ENCODE measurements around the gene TNFRSF9. TPM values are rescaled to one million over a fixed set of nuclear protein-coding genes. Genes with fewer than 3 reads are reported as not detected.

Gene TNFRSF9
- total and polyA plus RNA-seq, 2 of the 8 experiments (the other 6 are each of a cell fraction or from before 2014, with no cell fraction given) = not detected

DNA sequence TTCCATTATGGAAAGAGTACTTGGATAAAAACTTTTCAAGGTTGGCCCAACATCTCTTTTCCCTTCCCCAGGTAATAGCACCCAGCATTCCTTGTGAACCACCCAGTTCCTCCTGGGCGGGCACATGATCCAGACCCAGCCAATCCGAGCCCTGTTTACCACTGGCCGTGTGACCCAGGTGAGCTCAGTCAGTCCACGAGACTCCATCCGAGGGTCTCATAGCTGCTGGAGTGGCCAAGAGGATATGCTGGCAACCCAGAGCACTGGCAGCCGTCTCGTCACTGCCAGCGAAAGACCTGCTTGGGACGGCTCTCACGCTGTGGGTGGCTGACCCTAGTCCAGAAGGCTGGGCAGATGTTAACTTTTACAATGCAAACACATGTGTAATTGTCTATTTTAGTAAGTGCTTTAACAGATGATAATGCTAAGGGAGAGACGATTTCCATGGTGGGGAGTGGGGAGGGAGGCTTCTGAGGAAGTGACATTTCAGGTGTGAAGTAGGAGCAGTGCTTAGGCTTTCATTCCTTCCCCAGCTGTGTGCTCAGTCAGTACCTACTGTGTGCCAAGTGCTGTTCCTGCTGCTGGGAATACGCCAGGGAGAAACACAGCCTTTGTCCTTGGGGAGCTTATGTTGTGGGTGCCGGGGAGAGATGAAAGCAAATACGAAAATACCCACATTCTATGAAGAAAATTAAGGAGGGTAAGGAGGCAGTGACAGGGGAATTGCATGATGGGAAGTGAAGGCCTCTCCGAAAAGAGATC, 45.4 kb upstream of the TNFRSF9 start:
- H3K4me1 ChIP-seq (replicated peaks in 1 of 4; ENCODE audit: control insufficient read depth in 3 of 4, insufficient read depth in 4 of 4, low read length in 3 of 4) = peaks cover 0 to 3% (median 1%) of the 10 kb centered on the region in 4 experiments; a peak in 1 of 7 replicates
- no peaks in the 10 kb centered on the region for H3K79me2 ChIP-seq (ENCODE audit: control insufficient read depth in 1 of 2, insufficient read depth in 2 of 2, low read length in 2 of 2)
- FAIRE-seq (no peak), DNase-seq (ENCODE audit: low read depth in 1 of 2, low spot score in 2 of 2) (no peak)
- no peak overlapping the region for H3K56ac ChIP-seq (replicated peaks; ENCODE audit: insufficient read length, low read depth, low read length)
- H4K91ac ChIP-seq (replicated peaks; ENCODE audit: insufficient read length, low read length) = no peak overlapping the region
- no peak overlapping the region for H2BK12ac ChIP-seq (ENCODE audit: low read depth, low read length)
- H3K4me2 ChIP-seq (ENCODE audit: insufficient read depth in 1 of 2, low read depth in 2 of 2, low read length in 2 of 2) = no peak overlapping the region
- no peak overlapping the region for H3K4me3 ChIP-seq (ENCODE audit: extremely low read depth in 1 of 4, insufficient read depth in 2 of 4, low read depth in 3 of 4, low read length in 4 of 4)
- no peak overlapping the region for H3K4ac ChIP-seq (replicated peaks; ENCODE audit: insufficient read length, low read depth, low read length)
- H3K14ac ChIP-seq (ENCODE audit: insufficient read length) = no peak overlapping the region
- peaks cover 8% of the 10 kb centered on the region; the same call in 1 of the 2 replicates for H3K79me1 ChIP-seq (ENCODE audit: low read depth, low read length)
- H2AFZ ChIP-seq (ENCODE audit: low read length) = no peak overlapping the region
- no peak overlapping the region for H3K23ac ChIP-seq (ENCODE audit: insufficient read length)
- ChIA-PET CTCF (ENCODE audit: partially characterized antibody) (interaction anchor here (2.6 to 16.4 kb wide), 3 partner anchors 11 to 326 kb away, joined by 13 to 249 read pairs (median 100); no protein-coding TSS in a partner anchor), POLR2A (ENCODE audit: partially characterized antibody) (interaction anchor here (1.3 to 1.4 kb wide), 3 partner anchors 13 to 26 kb away, joined by 3 to 4 read pairs (median 4); no protein-coding TSS in a partner anchor)
- H3K9ac ChIP-seq (replicated peaks in 1 of 4; ENCODE audit: extremely low read depth in 1 of 4, low read depth in 3 of 4, low read length in 3 of 4) = no peak overlapping the region
- no peak overlapping the region for H4K5ac ChIP-seq (ENCODE audit: insufficient read length, low read depth, low read length)
- no peak overlapping the region for H2BK120ac ChIP-seq (replicated peaks; ENCODE audit: low read depth, low read length)
- WGBS, 2 experiments (ENCODE audit: extremely low coverage in 1 of 2, insufficient coverage in 1 of 2, insufficient read length in 1 of 2, insufficient replicate concordance in 2 of 2, low coverage in 1 of 2, low lambda C conversion rate in 2 of 2, missing lambda C conversion rate in 1 of 2) = 89% methylated on average over 15 of the region's 15 CpGs; no CpG with 5 or more reads in 1 of the 2 experiments
- H2BK20ac ChIP-seq (ENCODE audit: low read length) = no peak overlapping the region
- H3K18ac ChIP-seq (ENCODE audit: extremely low read depth, low read length) = no peak overlapping the region
- H2AK5ac ChIP-seq (ENCODE audit: low read depth, low read length) = no peak overlapping the region
- peaks cover 7% of the 10 kb centered on the region; the same call in 1 of the 2 replicates for H3K23me2 ChIP-seq (ENCODE audit: low read depth, low read length)
- no peaks in the 10 kb centered on the region for H3K27me3 ChIP-seq (replicated peaks in 1 of 4; ENCODE audit: control insufficient read depth in 3 of 4, extremely low read depth in 1 of 4, insufficient read depth in 3 of 4, low read length in 3 of 4)
- TF ChIP-seq POLR2AphosphoS5 (IDR thresholded peaks at IDR 0.05; ENCODE audit: low read depth, low read length) (0 out of 2 replicates have a peak, but pooled peaks have one; percentile 20), GTF2F1 (IDR thresholded peaks at IDR 0.05; ENCODE audit: borderline replicate concordance, low read depth, low read length) (no peak)
- H4K20me1 ChIP-seq (replicated peaks in 1 of 2; ENCODE audit: control insufficient read depth in 1 of 2, insufficient read depth in 2 of 2, low read length in 2 of 2) = peaks cover 0 to 6% of the 10 kb centered on the region in 2 experiments
- no peaks in the 10 kb centered on the region for H3K9me3 ChIP-seq (ENCODE audit: insufficient read depth in 2 of 2, low read depth in 1 of 2, low read length in 1 of 2)
- no peak overlapping the region for H2BK15ac ChIP-seq (ENCODE audit: low read length)
- no peak overlapping the region for H2BK5ac ChIP-seq (ENCODE audit: low read depth, low read length)
- no peak overlapping the region for H4K8ac ChIP-seq (ENCODE audit: extremely low read depth, insufficient read depth, low read length)
- H3K27ac ChIP-seq (ENCODE audit: low read depth, low read length) = no peak overlapping the region
- H3K36me3 ChIP-seq (ENCODE audit: control insufficient read depth in 2 of 4, insufficient read depth in 4 of 4, low read length in 3 of 4) = peaks cover 13 to 50% (median 29%) of the 10 kb centered on the region in 4 experiments

Measured in H1 (cell line).